H1 (cell line): ENCODE measurements around the gene PGP. TPM values are rescaled to one million over a fixed set of nuclear protein-coding genes. Genes with fewer than 3 reads are reported as not detected.

Experiments
- CTCF ChIA-PET: fragments of 300-600 bp; sonication (Branson Sonifier 250); formaldehyde crosslinking; loops from one replicate; lab custom pipeline; 2021; ENCODE audit not compliant: partially characterized antibody; lab: Charles Lee
- POLR2A ChIA-PET: fragments of 300-600 bp; sonication (Branson Sonifier 250); formaldehyde crosslinking; loops from one replicate; lab custom pipeline; 2021; ENCODE audit warnings: inconsistent platforms; ENCODE audit not compliant: partially characterized antibody; lab: Charles Lee
- DNase-seq, 2 experiments: peaks; one replicate each; pipeline versions ENCODE4 v3.0.0 to v3.0.0-alpha.2; 2010 to 2022; ENCODE audit warnings: low spot score in 2 of 2, low read depth in 1 of 2, mixed read lengths in 1 of 2
- FAIRE-seq: peaks from 2 replicates; lab custom pipeline; 2011; peaks lifted over from hg19 to GRCh38; lab: Jason Lieb, UNC
- H2AFZ ChIP-seq: 2 replicates; pipeline ENCODE4 v1.8.1; 2012; ENCODE audit warnings: low read length, inconsistent platforms
- H2AK5ac ChIP-seq: 2 replicates; pipeline ENCODE4 v1.6.1; 2013; ENCODE audit warnings: low read depth, low read length
- H2BK120ac ChIP-seq: replicated peaks from 2 replicates; pipeline ENCODE3; 2013; ENCODE audit warnings: low read depth, low read length, inconsistent platforms
- H2BK12ac ChIP-seq: 2 replicates; pipeline ENCODE4 v1.6.1; 2013; ENCODE audit warnings: low read depth, low read length
- H2BK15ac ChIP-seq: 2 replicates; pipeline ENCODE4 v1.6.1; 2013; ENCODE audit warnings: low read length
- H2BK20ac ChIP-seq: 2 replicates; pipeline ENCODE4 v1.6.1; 2013; ENCODE audit warnings: low read length
- H2BK5ac ChIP-seq: 2 replicates; pipeline ENCODE4 v1.6.1; 2013; ENCODE audit warnings: low read depth, low read length
- H3K14ac ChIP-seq: 2 replicates; pipeline ENCODE4 v1.6.1; 2013; ENCODE audit warnings: inconsistent platforms; ENCODE audit not compliant: insufficient read length
- H3K18ac ChIP-seq: 2 replicates; pipeline ENCODE4 v1.6.1; 2013; ENCODE audit warnings: low read length; ENCODE audit errors: extremely low read depth
- H3K23ac ChIP-seq: 2 replicates; pipeline ENCODE4 v1.6.1; 2013; ENCODE audit warnings: inconsistent platforms; ENCODE audit not compliant: insufficient read length
- H3K23me2 ChIP-seq: 2 replicates; pipeline ENCODE4 v1.6.1; 2013; ENCODE audit warnings: low read depth, low read length
- H3K27ac ChIP-seq: 2 replicates; pipeline ENCODE4 v1.6.1; 2011; ENCODE audit warnings: low read depth, low read length, inconsistent platforms
- H3K27me3 ChIP-seq, 4 experiments: replicated peaks in 1 of 4; 1 replicate in 1 of 4; 2 replicates in 3 of 4; pipeline versions ENCODE4 v1.6.1 to v1.8.1; 2011 to 2013; ENCODE audit warnings: low read length in 3 of 4, mild to moderate bottlenecking in 3 of 4, inconsistent platforms in 2 of 4, mixed read lengths in 2 of 4, moderate library complexity in 1 of 4; ENCODE audit not compliant: control insufficient read depth in 3 of 4, insufficient read depth in 3 of 4; ENCODE audit errors: extremely low read depth in 1 of 4
- H3K36me3 ChIP-seq, 4 experiments: 2 replicates each; pipeline versions ENCODE4 v1.6.1 to v1.8.1; 2011 to 2013; ENCODE audit warnings: mild to moderate bottlenecking in 4 of 4, low read length in 3 of 4, moderate library complexity in 2 of 4, control low read depth in 1 of 4, inconsistent platforms in 1 of 4; ENCODE audit not compliant: insufficient read depth in 4 of 4, control insufficient read depth in 2 of 4
- H3K4ac ChIP-seq: replicated peaks from 2 replicates; pipeline ENCODE3; 2013; ENCODE audit warnings: low read length, low read depth, mixed read lengths, inconsistent platforms; ENCODE audit not compliant: insufficient read length
- H3K4me1 ChIP-seq, 4 experiments: replicated peaks in 1 of 4; 1 replicate in 1 of 4; 2 replicates in 3 of 4; pipeline versions ENCODE4 v1.6.1 to v1.8.1; 2011 to 2013; ENCODE audit warnings: low read length in 3 of 4, inconsistent platforms in 2 of 4, mixed read lengths in 1 of 4; ENCODE audit not compliant: insufficient read depth in 4 of 4, control insufficient read depth in 3 of 4
- H3K4me2 ChIP-seq, 2 experiments: 2 replicates each; pipeline versions ENCODE4 v1.6.1 to v1.8.1; 2011 to 2013; ENCODE audit warnings: low read depth in 2 of 2, low read length in 2 of 2, control low read depth in 1 of 2, inconsistent platforms in 1 of 2, mild to moderate bottlenecking in 1 of 2; ENCODE audit not compliant: insufficient read depth in 1 of 2
- H3K4me3 ChIP-seq, 4 experiments: fragments of 200-600, 300-600 bp in 1 of 4; sonication (generic), shearing (Covaris generic), sonication (Bioruptor Twin) in 1 of 4; 2 replicates each; pipeline versions ENCODE4 v1.5.1 to v1.8.1; 2011 to 2016; ENCODE audit warnings: low read length in 4 of 4, low read depth in 3 of 4, control low read depth in 2 of 4, inconsistent platforms in 2 of 4, mild to moderate bottlenecking in 2 of 4, mixed read lengths in 1 of 4, moderate library complexity in 1 of 4; ENCODE audit not compliant: insufficient read depth in 2 of 4; ENCODE audit errors: extremely low read depth in 1 of 4
- H3K56ac ChIP-seq: replicated peaks from 2 replicates; pipeline ENCODE3; 2013; ENCODE audit warnings: low read depth, mild to moderate bottlenecking, mixed read lengths, low read length, inconsistent platforms; ENCODE audit not compliant: insufficient read length
- H3K79me1 ChIP-seq: 2 replicates; pipeline ENCODE4 v1.6.1; 2013; ENCODE audit warnings: low read depth, low read length, control low read depth
- H3K79me2 ChIP-seq, 2 experiments: 2 replicates each; pipeline versions ENCODE4 v1.6.1 to v1.8.1; 2012 to 2013; ENCODE audit warnings: low read length in 2 of 2, mild to moderate bottlenecking in 2 of 2, inconsistent platforms in 1 of 2; ENCODE audit not compliant: insufficient read depth in 2 of 2, control insufficient read depth in 1 of 2
- H3K9ac ChIP-seq, 4 experiments: replicated peaks in 1 of 4; 1 replicate in 1 of 4; 2 replicates in 3 of 4; pipeline versions ENCODE4 v1.6.1 to v1.8.1; 2011 to 2013; ENCODE audit warnings: low read depth in 3 of 4, low read length in 3 of 4, control low read depth in 2 of 4, mild to moderate bottlenecking in 2 of 4, moderate library complexity in 2 of 4, inconsistent platforms in 1 of 4; ENCODE audit errors: extremely low read depth in 1 of 4
- H3K9me3 ChIP-seq, 2 experiments: 2 replicates each; pipeline versions ENCODE4 v1.6.1 to v1.8.1; 2012 to 2013; ENCODE audit warnings: mild to moderate bottlenecking in 2 of 2, moderate library complexity in 2 of 2, control low read depth in 1 of 2, inconsistent platforms in 1 of 2, low read depth in 1 of 2, low read length in 1 of 2, mixed read lengths in 1 of 2; ENCODE audit not compliant: insufficient read depth in 2 of 2
- H4K20me1 ChIP-seq, 2 experiments: replicated peaks in 1 of 2; 2 replicates each; pipeline versions ENCODE3 to v1.8.1; 2011 to 2013; ENCODE audit warnings: inconsistent platforms in 2 of 2, low read length in 2 of 2, mild to moderate bottlenecking in 1 of 2; ENCODE audit not compliant: insufficient read depth in 2 of 2, control insufficient read depth in 1 of 2
- H4K5ac ChIP-seq: 2 replicates; pipeline ENCODE4 v1.6.1; 2013; ENCODE audit warnings: low read length, low read depth, mixed read lengths, inconsistent platforms; ENCODE audit not compliant: insufficient read length
- H4K8ac ChIP-seq: 2 replicates; pipeline ENCODE4 v1.8.0; 2013; ENCODE audit warnings: mild to moderate bottlenecking, moderate library complexity, low read length, inconsistent platforms; ENCODE audit not compliant: insufficient read depth; ENCODE audit errors: extremely low read depth
- H4K91ac ChIP-seq: replicated peaks from 2 replicates; pipeline ENCODE3; 2013; ENCODE audit warnings: low read length, mixed read lengths, inconsistent platforms; ENCODE audit not compliant: insufficient read length
- POLR2A ChIP-seq, 2 experiments: IDR thresholded peaks; 1 replicate in 1 of 2; 2 replicates in 1 of 2; pipeline ENCODE4 v1.6.1; 2011; ENCODE audit warnings: low read depth in 2 of 2, low read length in 2 of 2, mild to moderate bottlenecking in 2 of 2; ENCODE audit errors: control extremely low read depth in 1 of 2
- SIRT6 ChIP-seq: IDR thresholded peaks from one replicate; pipeline ENCODE4 v1.7.1; 2012; ENCODE audit warnings: low read length, inconsistent platforms
- WGBS, 2 experiments: shearing (Covaris generic) in 1 of 2; methylation state at CpG; one replicate each; pipeline versions ENCODE4 v1.1.6 to v1.1.7; 2013 to 2015; ENCODE audit warnings: low lambda C conversion rate in 2 of 2, mixed read lengths in 2 of 2, inconsistent platforms in 1 of 2, low coverage in 1 of 2, missing lambda C conversion rate in 1 of 2; ENCODE audit not compliant: insufficient replicate concordance in 2 of 2, insufficient coverage in 1 of 2, insufficient read length in 1 of 2; ENCODE audit errors: extremely low coverage in 1 of 2, missing lambda C conversion rate in 1 of 2; 5-methylcytosine and 5-hydroxymethylcytosine counted together
- polyA plus RNA-seq, 7 experiments: library from polyadenylated mRNA; depleted of rRNA in 3 of 7; stranded (reverse) in 5 of 7; unstranded in 2 of 7; fragments of >200 nt in 5 of 7; fragments of 200-250 nt in 2 of 7; gene quantifications; 1 replicate in 5 of 7; 2 replicates in 1 of 7; 4 replicates in 1 of 7; pipeline versions ENCODE4 v1.2.1 to v1.2.3, GENCODE V29; 2011 to 2013; ENCODE audit warnings: missing spikeins in 2 of 7, mixed read lengths in 2 of 7
- total RNA-seq: library from RNA; stranded (reverse); fragmentation: NEBNext Ultra II Directional; extraction: Animal tissue kit (Norgen Biotek cat#: 25700); gene quantifications from 2 replicates; pipeline ENCODE4 v1.2.1, GENCODE V29; 2021

Gene PGP
- total and polyA plus RNA-seq, 2 of the 8 experiments (the other 6 are each of a cell fraction or from before 2014, with no cell fraction given): 30.9 to 55.9 TPM

DNA sequence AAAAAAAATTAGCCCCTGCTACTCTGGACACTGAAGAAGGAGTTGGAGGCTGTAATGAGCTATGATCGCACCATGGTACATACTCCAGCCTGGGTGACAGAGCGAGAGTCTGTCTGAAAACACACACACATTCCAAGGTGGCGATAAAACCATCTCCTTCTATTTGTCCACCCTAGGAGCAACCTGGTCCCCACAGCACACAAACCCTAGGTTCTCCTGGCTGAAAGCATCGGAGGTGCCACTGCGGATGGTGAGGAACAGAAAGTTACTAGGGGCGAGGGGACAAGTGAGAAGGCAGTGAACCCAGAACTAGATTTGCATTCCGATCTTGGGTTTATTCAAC is 38.1 kb upstream of the PGP start:
- Histone ChIP-seq H3K9ac (no peak overlapping the region), H2BK15ac (no peak overlapping the region), H3K4ac (no peak overlapping the region), H3K36me3 (peaks cover 25 to 55% (median 43%) of the 10 kb centered on the region in 4 experiments), H3K23me2 (peaks cover 5% of the 10 kb centered on the region; the same call in 1 of the 2 replicates), H2AK5ac (no peak overlapping the region), H3K56ac (no peak overlapping the region), H3K27me3 (no peaks in the 10 kb centered on the region), H3K23ac (no peak overlapping the region), H3K4me3 (no peak overlapping the region), H2BK20ac (no peak overlapping the region), H4K8ac (no peak overlapping the region), H3K18ac (no peak overlapping the region), H3K4me1 (peaks cover 4 to 6% (median 5%) of the 10 kb centered on the region in 4 experiments; a peak in 6 of 7 replicates), H3K27ac (no peak overlapping the region), H3K4me2 (no peak overlapping the region; a peak in 1 of 4 replicates), H3K79me2 (peaks cover 0 to 28% of the 10 kb centered on the region in 2 experiments; a peak in 2 of 4 replicates), H2AFZ (no peak overlapping the region), H3K9me3 (no peaks in the 10 kb centered on the region), H2BK12ac (no peak overlapping the region), H3K79me1 (peaks cover 8% of the 10 kb centered on the region; the same call in 1 of the 2 replicates), H2BK120ac (no peak overlapping the region), H4K20me1 (peaks cover 15 to 18% of the 10 kb centered on the region in 2 experiments), H2BK5ac (no peak overlapping the region; the same call in 1 of the 2 replicates), H3K14ac (no peak overlapping the region), H4K91ac (no peak overlapping the region), H4K5ac (no peak overlapping the region)
- 94% methylated on average over 7 of the region's 7 CpGs; no CpG with 5 or more reads in 1 of the 2 experiments for WGBS, 2 experiments
- DNase-seq (no peak), FAIRE-seq (no peak)
- peak in 1 of 2 experiments; percentile 37; a peak in 1 of 3 replicates for TF ChIP-seq POLR2A (IDR thresholded peaks at IDR 0.05; ENCODE audit: control extremely low read depth in 1 of 2, low read depth in 2 of 2, low read length in 2 of 2)
- no peak for TF ChIP-seq SIRT6
- ChIA-PET CTCF (interaction anchor here (1.0 to 2.6 kb wide), 9 partner anchors 10 to 175 kb away, joined by 3 to 26 read pairs (median 6); no protein-coding TSS in a partner anchor), POLR2A (interaction anchor here (0.6 to 13.9 kb wide), 18 partner anchors 13 to 207 kb away, joined by 3 to 228 read pairs (median 6); partner anchors contain the start of genes DNASE1L2, E4F1, RAB26 and RNPS1)
